Astrocyte (in vitro differentiated cells and primary cell): Measurements from ENCODE around the gene UQCC3.

Experiments
- EZH2 ChIP-seq: IDR thresholded peaks from 2 replicates; pipeline ENCODE4 v1.6.1; 2012; ENCODE audit warnings: mild to moderate bottlenecking, low read length, inconsistent platforms; ENCODE audit not compliant: insufficient read depth
- TF ChIP-seq, protein P1 (sequence below): IDR thresholded peaks from 2 replicates; pipeline ENCODE4 v1.5.1; 2011; ENCODE audit warnings: low read depth, mild to moderate bottlenecking, inconsistent platforms, low read length, moderate library complexity; ENCODE audit not compliant: insufficient read depth

DNA sequence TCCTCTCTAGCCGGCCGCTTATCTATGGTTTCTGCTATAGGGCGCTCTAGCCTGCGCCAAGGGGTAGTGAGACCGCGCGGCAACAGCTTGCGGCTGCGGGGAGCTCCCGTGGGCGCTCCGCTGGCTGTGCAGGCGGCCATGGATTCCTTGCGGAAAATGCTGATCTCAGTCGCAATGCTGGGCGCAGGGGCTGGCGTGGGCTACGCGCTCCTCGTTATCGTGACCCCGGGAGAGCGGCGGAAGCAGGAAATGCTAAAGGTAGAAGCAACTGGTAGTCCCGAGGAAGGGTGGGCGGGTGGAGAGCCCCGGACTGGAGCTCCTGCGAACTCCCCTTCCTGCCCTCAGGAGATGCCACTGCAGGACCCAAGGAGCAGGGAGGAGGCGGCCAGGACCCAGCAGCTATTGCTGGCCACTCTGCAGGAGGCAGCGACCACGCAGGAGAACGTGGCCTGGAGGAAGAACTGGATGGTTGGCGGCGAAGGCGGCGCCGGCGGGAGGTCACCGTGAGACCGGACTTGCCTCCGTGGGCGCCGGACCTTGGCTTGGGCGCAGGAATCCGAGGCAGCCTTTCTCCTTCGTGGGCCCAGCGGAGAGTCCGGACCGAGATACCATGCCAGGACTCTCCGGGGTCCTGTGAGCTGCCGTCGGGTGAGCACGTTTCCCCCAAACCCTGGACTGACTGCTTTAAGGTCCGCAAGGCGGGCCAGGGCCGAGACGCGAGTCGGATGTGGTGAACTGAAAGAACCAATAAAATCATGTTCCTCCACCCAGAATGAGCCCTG lies at the start of gene UQCC3, which contains the start of gene LBHD1:
- TF ChIP-seq, protein P1, sequence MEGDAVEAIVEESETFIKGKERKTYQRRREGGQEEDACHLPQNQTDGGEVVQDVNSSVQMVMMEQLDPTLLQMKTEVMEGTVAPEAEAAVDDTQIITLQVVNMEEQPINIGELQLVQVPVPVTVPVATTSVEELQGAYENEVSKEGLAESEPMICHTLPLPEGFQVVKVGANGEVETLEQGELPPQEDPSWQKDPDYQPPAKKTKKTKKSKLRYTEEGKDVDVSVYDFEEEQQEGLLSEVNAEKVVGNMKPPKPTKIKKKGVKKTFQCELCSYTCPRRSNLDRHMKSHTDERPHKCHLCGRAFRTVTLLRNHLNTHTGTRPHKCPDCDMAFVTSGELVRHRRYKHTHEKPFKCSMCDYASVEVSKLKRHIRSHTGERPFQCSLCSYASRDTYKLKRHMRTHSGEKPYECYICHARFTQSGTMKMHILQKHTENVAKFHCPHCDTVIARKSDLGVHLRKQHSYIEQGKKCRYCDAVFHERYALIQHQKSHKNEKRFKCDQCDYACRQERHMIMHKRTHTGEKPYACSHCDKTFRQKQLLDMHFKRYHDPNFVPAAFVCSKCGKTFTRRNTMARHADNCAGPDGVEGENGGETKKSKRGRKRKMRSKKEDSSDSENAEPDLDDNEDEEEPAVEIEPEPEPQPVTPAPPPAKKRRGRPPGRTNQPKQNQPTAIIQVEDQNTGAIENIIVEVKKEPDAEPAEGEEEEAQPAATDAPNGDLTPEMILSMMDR, result no peak
- TF ChIP-seq EZH2, result no peak
